Caco-2 (cell line): Measurements from ENCODE around the gene KIF21A. TPM values are rescaled to one million over a fixed set of nuclear protein-coding genes. Genes with fewer than 3 reads are reported as not detected.
A peak's percentile ranks its signal among the peaks of the same experiment; 100 is the strongest.

Experiments used
- BruUV-seq: library from RNA; stranded (reverse); fragments of 400-500 nt; replicated peaks from 2 replicates; lab custom pipeline; 2021; lab: Mats Ljungman, UMichigan
- CTCF ChIA-PET: fragments of 300-600 bp; sonication (Branson Sonifier 250); formaldehyde crosslinking; loops from one replicate; lab custom pipeline; 2022; ENCODE audit warnings: antibody characterized with exemption; lab: Charles Lee
- POLR2A ChIA-PET: fragments of 300-600 bp; sonication (Branson Sonifier 250); formaldehyde crosslinking; loops from one replicate; lab custom pipeline; 2022; ENCODE audit warnings: antibody characterized with exemption; lab: Charles Lee
- DNase-seq, 2 experiments: peaks; one replicate each; pipeline versions ENCODE4 v3.0.0 to v3.0.0-alpha.2; 2020 to 2022
- H3K27me3 ChIP-seq: replicated peaks from 2 replicates; pipeline ENCODE4 v1.6.0; 2011; ENCODE audit warnings: low read length; ENCODE audit not compliant: control insufficient read depth, insufficient read depth
- H3K36me3 ChIP-seq: 2 replicates; pipeline ENCODE4 v1.5.1; 2011; ENCODE audit warnings: low read length; ENCODE audit not compliant: control insufficient read depth, insufficient read depth
- H3K4me1 ChIP-seq: fragments of 250-450 bp; sonication (Bioruptor Pico); 2 replicates; pipeline ENCODE4 v1.5.1; 2020; ENCODE audit warnings: mild to moderate bottlenecking
- H3K4me3 ChIP-seq: 2 replicates; pipeline ENCODE4 v1.5.1; 2011; ENCODE audit warnings: low read depth, mild to moderate bottlenecking, control low read depth, low read length
- H3K9me3 ChIP-seq: fragments of 250-450 bp; sonication (Bioruptor Pico); 2 replicates; pipeline ENCODE4 v1.5.1; 2020; ENCODE audit warnings: mild to moderate bottlenecking, moderate library complexity
- H3K27ac Mint-ChIP-seq: one replicate; pipeline ENCODE4 v1.8.0; 2022; ENCODE audit warnings: mixed read lengths; ENCODE audit not compliant: unreplicated experiment
- H3K27me3 Mint-ChIP-seq: one replicate; pipeline ENCODE4 v1.8.0; 2022; ENCODE audit warnings: mixed read lengths; ENCODE audit not compliant: insufficient read depth, unreplicated experiment
- H3K36me3 Mint-ChIP-seq: one replicate; pipeline ENCODE4 v1.8.0; 2022; ENCODE audit warnings: mild to moderate bottlenecking, mixed read lengths; ENCODE audit not compliant: insufficient read depth, unreplicated experiment
- H3K4me1 Mint-ChIP-seq: one replicate; pipeline ENCODE4 v1.8.0; 2022; ENCODE audit warnings: low read depth, mixed read lengths; ENCODE audit not compliant: unreplicated experiment
- H3K4me3 Mint-ChIP-seq: one replicate; pipeline ENCODE4 v1.8.0; 2022; ENCODE audit warnings: mild to moderate bottlenecking, moderate library complexity, mixed read lengths; ENCODE audit not compliant: unreplicated experiment
- H3K9me3 Mint-ChIP-seq: one replicate; pipeline ENCODE4 v1.8.0; 2022; ENCODE audit warnings: mixed read lengths; ENCODE audit not compliant: unreplicated experiment
- intact Hi-C: fragments of 100-400 bp; cut with micrococcal nuclease; formaldehyde crosslinking; loops from one replicate; pipeline ENCODE4 v1.10.0; 2022; ENCODE audit not compliant: unreplicated experiment
- total RNA-seq: library from RNA; stranded (reverse); gene quantifications from 2 replicates; pipeline ENCODE4 v1.2.3, GENCODE V29; 2022
- TF ChIP-seq, protein P1 (sequence below), 2 experiments: fragments of 200-600 bp in 1 of 2; IDR thresholded peaks; 1 replicate in 1 of 2; 2 replicates in 1 of 2; pipeline versions ENCODE4 v1.5.1 to v1.8.0; 2011 to 2022; ENCODE audit warnings: antibody characterized with exemption in 1 of 2, control low read depth in 1 of 2, inconsistent platforms in 1 of 2, low read depth in 1 of 2, low read length in 1 of 2, mild to moderate bottlenecking in 1 of 2, moderate library complexity in 1 of 2; ENCODE audit not compliant: insufficient read depth in 1 of 2, severe bottlenecking in 1 of 2, unreplicated experiment in 1 of 2

The KIF21A gene
- total RNA-seq, 1 experiment from 2014 or later: 77.5 TPM

DNA sequence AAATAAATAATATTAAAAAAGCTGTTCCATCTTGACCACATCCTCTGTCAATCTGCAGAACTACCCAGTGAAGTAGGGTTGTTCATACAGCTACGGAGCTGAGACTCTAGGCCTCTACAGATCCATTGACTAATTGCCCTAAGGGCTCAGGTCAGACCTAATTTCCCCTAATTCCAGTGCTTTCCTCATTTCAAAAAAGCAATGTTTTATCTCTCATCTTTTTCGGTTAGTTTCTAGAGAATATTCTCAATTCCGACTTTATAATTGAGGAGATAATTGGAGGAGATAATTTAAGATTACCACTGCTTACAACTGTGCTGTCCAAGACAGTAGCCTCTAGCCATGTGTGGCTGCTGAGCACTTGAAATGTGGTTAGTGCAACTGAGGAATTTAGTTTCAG is 167.1 kb downstream of the KIF21A start:
- Mint-ChIP-seq H3K4me1 (peaks cover 9% of the 10 kb centered on the region), H3K27me3 (no peaks in the 10 kb centered on the region), H3K27ac (no peak overlapping the region), H3K9me3 (no peaks in the 10 kb centered on the region), H3K36me3 (no peaks in the 10 kb centered on the region), H3K4me3 (no peak overlapping the region)
- ChIA-PET CTCF (no interaction called here), POLR2A (no interaction called here)
- intact Hi-C loops: no loop called here
- BruUV-seq: no TSS peak
- TF ChIP-seq, protein P1, sequence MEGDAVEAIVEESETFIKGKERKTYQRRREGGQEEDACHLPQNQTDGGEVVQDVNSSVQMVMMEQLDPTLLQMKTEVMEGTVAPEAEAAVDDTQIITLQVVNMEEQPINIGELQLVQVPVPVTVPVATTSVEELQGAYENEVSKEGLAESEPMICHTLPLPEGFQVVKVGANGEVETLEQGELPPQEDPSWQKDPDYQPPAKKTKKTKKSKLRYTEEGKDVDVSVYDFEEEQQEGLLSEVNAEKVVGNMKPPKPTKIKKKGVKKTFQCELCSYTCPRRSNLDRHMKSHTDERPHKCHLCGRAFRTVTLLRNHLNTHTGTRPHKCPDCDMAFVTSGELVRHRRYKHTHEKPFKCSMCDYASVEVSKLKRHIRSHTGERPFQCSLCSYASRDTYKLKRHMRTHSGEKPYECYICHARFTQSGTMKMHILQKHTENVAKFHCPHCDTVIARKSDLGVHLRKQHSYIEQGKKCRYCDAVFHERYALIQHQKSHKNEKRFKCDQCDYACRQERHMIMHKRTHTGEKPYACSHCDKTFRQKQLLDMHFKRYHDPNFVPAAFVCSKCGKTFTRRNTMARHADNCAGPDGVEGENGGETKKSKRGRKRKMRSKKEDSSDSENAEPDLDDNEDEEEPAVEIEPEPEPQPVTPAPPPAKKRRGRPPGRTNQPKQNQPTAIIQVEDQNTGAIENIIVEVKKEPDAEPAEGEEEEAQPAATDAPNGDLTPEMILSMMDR (IDR thresholded peaks at IDR 0.05; ENCODE audit: insufficient read depth in 1 of 2, low read depth in 1 of 2, low read length in 1 of 2, severe bottlenecking in 1 of 2, unreplicated experiment in 1 of 2): no peak
- H3K36me3 ChIP-seq: no peaks in the 10 kb centered on the region
- no peaks in the 10 kb centered on the region for H3K9me3 ChIP-seq
- H3K27me3 ChIP-seq: no peaks in the 10 kb centered on the region
- no peak overlapping the region for H3K4me3 ChIP-seq
- no peaks in the 10 kb centered on the region; the same call in 1 of the 2 replicates for H3K4me1 ChIP-seq
- DNase-seq: no peak

DNA sequence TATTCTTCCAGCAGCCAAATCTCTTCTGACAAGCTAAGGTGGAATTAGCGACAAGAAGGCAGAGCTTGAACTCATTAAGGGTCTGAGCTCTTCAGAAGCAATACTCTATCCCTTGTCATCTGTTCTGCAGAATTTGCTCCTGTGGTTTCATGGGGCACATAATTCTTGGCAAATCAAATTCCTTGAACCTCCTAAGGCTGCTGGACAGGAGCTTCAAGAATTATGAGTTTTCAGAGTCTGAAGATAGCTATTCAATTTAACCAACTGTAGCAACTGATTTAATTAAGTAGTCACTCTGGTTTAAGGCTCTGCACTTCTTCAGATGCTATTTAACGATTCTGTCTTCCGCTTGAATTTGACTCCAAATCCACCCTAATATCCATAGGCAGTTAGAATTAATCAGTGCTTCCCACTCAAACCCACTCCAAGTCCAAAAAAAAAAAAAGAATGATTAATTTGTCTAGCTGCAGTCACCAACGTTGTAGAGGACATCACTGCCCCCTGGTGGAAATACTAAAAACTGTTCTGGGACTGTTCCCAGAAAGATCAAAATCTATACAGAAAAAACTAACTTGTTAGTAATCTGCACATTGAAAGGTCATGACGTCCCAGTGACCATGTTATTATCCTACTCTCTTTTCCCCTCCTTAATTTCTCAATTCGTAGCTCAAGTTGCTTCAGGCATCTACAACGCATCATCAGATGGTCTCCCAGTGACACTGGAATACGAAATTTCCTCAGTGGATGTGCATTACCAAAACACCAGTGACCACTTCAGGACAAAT is 169.9 kb downstream of the KIF21A start:
- Mint-ChIP-seq H3K36me3 (no peaks in the 10 kb centered on the region), H3K9me3 (no peaks in the 10 kb centered on the region), H3K4me1 (peaks cover 9% of the 10 kb centered on the region), H3K27me3 (no peaks in the 10 kb centered on the region), H3K4me3 (no peak overlapping the region), H3K27ac (no peak overlapping the region)
- peak in 1 of 2 experiments; percentile 69 for DNase-seq
- no peaks in the 10 kb centered on the region for H3K36me3 ChIP-seq
- ChIA-PET CTCF (interaction anchor here (0.6 to 2.4 kb wide), 10 partner anchors 16 to 1054 kb away, joined by 3 to 34 read pairs (median 6); partner anchors contain the start of gene CPNE8), POLR2A (no interaction called here)
- no peaks in the 10 kb centered on the region for H3K9me3 ChIP-seq
- no peaks in the 10 kb centered on the region for H3K27me3 ChIP-seq
- no TSS peak for BruUV-seq
- intact Hi-C loops: loop anchor here (1.0 to 5.0 kb wide), 4 partner anchors 106 to 352 kb away; no protein-coding TSS in a partner anchor
- no peak overlapping the region for H3K4me3 ChIP-seq
- TF ChIP-seq, protein P1 (IDR thresholded peaks at IDR 0.05; ENCODE audit: insufficient read depth in 1 of 2, low read depth in 1 of 2, low read length in 1 of 2, severe bottlenecking in 1 of 2, unreplicated experiment in 1 of 2): peak; percentile 70 to 78
- H3K4me1 ChIP-seq: no peaks in the 10 kb centered on the region; the same call in 1 of the 2 replicates

- no TSS peak for BruUV-seq
- no peak overlapping the region for H3K27ac Mint-ChIP-seq
- no peaks in the 10 kb centered on the region for H3K9me3 Mint-ChIP-seq
- TF ChIP-seq, protein P1 (IDR thresholded peaks at IDR 0.05; ENCODE audit: insufficient read depth in 1 of 2, low read depth in 1 of 2, low read length in 1 of 2, severe bottlenecking in 1 of 2, unreplicated experiment in 1 of 2): no peak
- Histone ChIP-seq H3K27me3 (no peaks in the 10 kb centered on the region), H3K36me3 (no peaks in the 10 kb centered on the region), H3K9me3 (no peaks in the 10 kb centered on the region), H3K4me1 (no peaks in the 10 kb centered on the region; the same call in 1 of the 2 replicates), H3K4me3 (no peak overlapping the region)
- H3K4me3 Mint-ChIP-seq: no peak overlapping the region
- intact Hi-C loops: no loop called here
- H3K4me1 Mint-ChIP-seq: peaks cover 9% of the 10 kb centered on the region
- no peaks in the 10 kb centered on the region for H3K36me3 Mint-ChIP-seq
- DNase-seq: no peak
- CTCF ChIA-PET: no interaction called here
- no peaks in the 10 kb centered on the region for H3K27me3 Mint-ChIP-seq
- POLR2A ChIA-PET: no interaction called here
Observed at GRCh38 chr12:39269492-39269891, 173.4 kb downstream of the KIF21A start.
